HUDEP-2 (cell line): ENCODE data around the gene POLR3A.

Source experiments
- DNase-seq, 76 experiments: peaks; one replicate each; lab custom pipeline; 2025; ENCODE audit not compliant: unreplicated experiment in 76 of 76; lab: John Stamatoyannopoulos, UW

The POLR3A gene

GRCh38 chr10:77922055-77922454 lies 107.3 kb downstream of the POLR3A start:
- no peak for DNase-seq

GRCh38 chr10:77921395-77921794 lies 107.9 kb downstream of the POLR3A start:
- DNase-seq = no peak

GRCh38 chr10:77920495-77920894 lies 108.8 kb downstream of the POLR3A start:
- DNase-seq = no peak

GRCh38 chr10:77919713-77920108 lies 109.6 kb downstream of the POLR3A start:
- DNase-seq = no peak
